Measurements from ENCODE around the gene TCF21. TPM values are rescaled to one million over a fixed set of nuclear protein-coding genes. Genes with fewer than 3 reads are reported as not detected.

TCF21 gene
- total RNA-seq, 1 donor from 2014 or later: not detected

DNA sequence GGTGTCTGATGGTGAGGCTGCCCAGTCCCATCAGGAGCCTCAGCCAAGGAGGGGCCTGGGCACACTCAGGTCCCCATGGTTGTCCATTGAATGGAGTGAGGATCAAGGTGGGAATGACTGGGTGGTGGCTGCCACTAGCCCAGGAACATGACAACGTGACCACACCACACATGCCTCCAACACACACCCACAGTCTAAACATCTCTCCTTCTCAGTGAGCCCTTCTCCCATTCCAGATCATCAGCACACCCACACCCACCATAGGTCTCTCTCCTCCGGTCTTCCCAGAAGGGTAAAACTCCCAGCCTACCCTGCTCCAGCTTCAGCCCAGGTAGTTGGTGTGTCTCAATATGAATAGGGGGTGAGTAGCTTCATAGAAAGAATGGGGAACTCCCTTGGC, 5.5 kb downstream of the TCF21 start:
- H3K9me3 Mint-ChIP-seq: no peaks in the 10 kb centered on the region
- peaks cover 16% of the 10 kb centered on the region for H3K4me1 Mint-ChIP-seq
- no peak for TF ChIP-seq CTCF (conservative IDR thresholded peaks at IDR 0.05)
- H3K27me3 Mint-ChIP-seq (ENCODE audit: low read depth): peaks cover 97% of the 10 kb centered on the region
- DNase-seq (ENCODE audit: low read depth, low spot score): no peak
- H3K36me3 Mint-ChIP-seq (ENCODE audit: low read depth): peaks cover 3% of the 10 kb centered on the region
- H3K27ac Mint-ChIP-seq (ENCODE audit: unreplicated experiment): no peak overlapping the region
- no peak overlapping the region for H3K4me3 Mint-ChIP-seq

- no peak overlapping the region for H3K27ac Mint-ChIP-seq (ENCODE audit: unreplicated experiment)
- peaks cover 3% of the 10 kb centered on the region for H3K36me3 Mint-ChIP-seq (ENCODE audit: low read depth)
- peaks cover 96% of the 10 kb centered on the region for H3K27me3 Mint-ChIP-seq (ENCODE audit: low read depth)
- TF ChIP-seq CTCF (conservative IDR thresholded peaks at IDR 0.05): no peak
- H3K9me3 Mint-ChIP-seq: no peaks in the 10 kb centered on the region
- H3K4me3 Mint-ChIP-seq: no peak overlapping the region
- DNase-seq (ENCODE audit: low read depth, low spot score): no peak
- peaks cover 15% of the 10 kb centered on the region for H3K4me1 Mint-ChIP-seq
These were observed 6.0 kb downstream of the TCF21 start for GRCh38 chr6:133894795-133895358.

DNA sequence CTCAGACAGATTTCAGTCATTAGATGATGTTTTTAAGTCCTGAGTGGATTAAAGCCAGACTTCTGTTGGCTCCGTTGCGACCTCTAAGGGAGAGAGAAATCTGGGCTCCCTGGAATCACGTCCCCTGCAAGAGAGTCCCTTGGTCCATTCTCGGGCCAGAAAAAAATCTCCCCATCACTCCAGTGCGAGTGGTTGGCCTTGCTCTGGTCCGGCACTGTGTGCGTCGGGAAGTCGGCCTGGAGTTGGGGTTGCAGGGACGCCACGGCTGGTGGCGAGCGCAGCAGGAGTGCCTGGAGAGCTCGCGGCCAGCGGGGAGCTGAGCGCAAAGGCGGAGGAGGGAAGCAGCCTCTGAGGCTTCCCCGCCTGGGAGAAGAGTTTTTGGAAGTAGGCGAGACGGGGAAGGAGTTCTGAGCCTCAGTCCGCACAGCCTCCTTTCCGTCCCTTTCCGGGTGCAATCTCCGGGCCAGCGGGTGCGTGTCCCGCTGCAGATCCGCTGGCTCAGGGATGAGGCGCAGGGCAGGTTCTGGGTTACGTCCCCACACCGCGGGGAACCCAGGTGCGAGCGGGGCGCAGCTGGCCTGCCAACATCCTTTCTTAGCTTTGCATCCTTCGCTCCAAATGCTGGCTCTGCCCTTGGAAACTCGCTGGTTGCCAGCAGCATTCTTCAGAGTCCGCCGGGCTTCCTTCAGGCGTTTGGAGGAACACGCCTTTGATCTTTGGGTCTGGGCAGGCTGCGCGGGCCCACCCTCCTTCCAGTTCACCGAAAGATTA, 6.8 kb downstream of the TCF21 start:
- DNase-seq (ENCODE audit: low read depth, low spot score): no peak
- Mint-ChIP-seq H3K4me1 (peaks cover 11% of the 10 kb centered on the region), H3K27ac (ENCODE audit: unreplicated experiment) (no peak overlapping the region), H3K27me3 (ENCODE audit: low read depth) (peaks cover 94% of the 10 kb centered on the region), H3K4me3 (no peak overlapping the region), H3K9me3 (no peaks in the 10 kb centered on the region), H3K36me3 (ENCODE audit: low read depth) (peaks cover 3% of the 10 kb centered on the region)
- no peak for TF ChIP-seq CTCF (conservative IDR thresholded peaks at IDR 0.05)

GRCh38 chr6:133896344-133896721, 7.4 kb downstream of the TCF21 start:
- Mint-ChIP-seq H3K4me3 (no peak overlapping the region), H3K27me3 (ENCODE audit: low read depth) (peaks cover 92% of the 10 kb centered on the region), H3K27ac (ENCODE audit: unreplicated experiment) (no peak overlapping the region), H3K9me3 (no peaks in the 10 kb centered on the region), H3K36me3 (ENCODE audit: low read depth) (peaks cover 3% of the 10 kb centered on the region), H3K4me1 (peaks cover 11% of the 10 kb centered on the region)
- DNase-seq (ENCODE audit: low read depth, low spot score): no peak
- no peak for TF ChIP-seq CTCF (conservative IDR thresholded peaks at IDR 0.05)

DNA sequence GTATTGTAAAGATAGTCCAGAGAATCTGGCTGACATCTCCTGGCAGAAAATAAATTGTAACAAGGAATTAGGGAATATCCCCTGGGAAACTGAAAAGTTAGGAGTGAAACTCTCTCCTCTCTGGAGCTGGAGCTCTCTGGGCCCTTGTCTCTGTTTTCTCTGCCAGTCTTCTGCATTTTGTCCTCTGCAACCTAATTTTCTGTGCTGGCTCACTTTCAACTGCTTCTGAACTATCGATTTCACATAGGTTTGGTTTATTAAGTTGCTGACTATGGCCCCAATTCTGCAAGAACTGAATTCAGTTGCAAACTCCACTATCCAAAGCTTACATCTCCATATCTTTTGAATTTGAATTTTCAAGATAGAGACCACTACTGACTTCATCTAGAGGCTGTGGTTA, 9.3 kb downstream of the TCF21 start:
- peaks cover 84% of the 10 kb centered on the region for H3K27me3 Mint-ChIP-seq (ENCODE audit: low read depth)
- DNase-seq (ENCODE audit: low read depth, low spot score): no peak
- no peak overlapping the region for H3K4me3 Mint-ChIP-seq
- H3K27ac Mint-ChIP-seq (ENCODE audit: unreplicated experiment): no peak overlapping the region
- H3K9me3 Mint-ChIP-seq: no peaks in the 10 kb centered on the region
- TF ChIP-seq CTCF (conservative IDR thresholded peaks at IDR 0.05): no peak
- peaks cover 3% of the 10 kb centered on the region for H3K36me3 Mint-ChIP-seq (ENCODE audit: low read depth)
- peaks cover 7% of the 10 kb centered on the region for H3K4me1 Mint-ChIP-seq

All from neural crest cell (in vitro differentiated cells).